IPS-18c (cell line): ENCODE measurements around the gene SETD4.

Experiments
- H3K4me3 ChIP-seq: 2 replicates; pipeline ENCODE4 v1.7.0; 2013; ENCODE audit warnings: low read depth, mild to moderate bottlenecking, low read length, moderate library complexity; ENCODE audit not compliant: insufficient read depth
- H3K9me3 ChIP-seq: one replicate; pipeline ENCODE4 v1.6.1; 2013; ENCODE audit warnings: mild to moderate bottlenecking, low read length, moderate library complexity; ENCODE audit not compliant: control insufficient read depth, insufficient read depth

Gene SETD4

DNA sequence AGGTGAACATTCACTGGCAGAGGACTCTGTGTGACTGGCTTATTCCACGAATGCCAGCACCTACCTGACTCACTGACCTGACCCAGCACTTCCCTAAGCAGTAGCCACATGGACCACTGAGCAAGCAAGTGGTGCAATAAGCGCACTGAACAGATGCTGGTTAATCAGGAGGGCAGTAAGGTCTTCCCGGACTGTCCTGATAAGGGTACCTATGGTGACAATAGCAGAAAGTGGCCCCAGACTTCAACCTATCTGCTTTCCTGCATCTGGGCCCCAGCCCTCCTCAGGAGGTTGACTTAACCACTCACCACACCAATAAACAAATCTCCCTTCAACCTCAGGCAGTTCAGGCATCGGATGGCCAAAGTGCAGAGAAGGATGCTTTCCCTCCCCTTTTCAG lies 65.7 kb downstream of the SETD4 start:
- Histone ChIP-seq H3K4me3 (no peak overlapping the region), H3K9me3 (no peaks in the 10 kb centered on the region)

DNA sequence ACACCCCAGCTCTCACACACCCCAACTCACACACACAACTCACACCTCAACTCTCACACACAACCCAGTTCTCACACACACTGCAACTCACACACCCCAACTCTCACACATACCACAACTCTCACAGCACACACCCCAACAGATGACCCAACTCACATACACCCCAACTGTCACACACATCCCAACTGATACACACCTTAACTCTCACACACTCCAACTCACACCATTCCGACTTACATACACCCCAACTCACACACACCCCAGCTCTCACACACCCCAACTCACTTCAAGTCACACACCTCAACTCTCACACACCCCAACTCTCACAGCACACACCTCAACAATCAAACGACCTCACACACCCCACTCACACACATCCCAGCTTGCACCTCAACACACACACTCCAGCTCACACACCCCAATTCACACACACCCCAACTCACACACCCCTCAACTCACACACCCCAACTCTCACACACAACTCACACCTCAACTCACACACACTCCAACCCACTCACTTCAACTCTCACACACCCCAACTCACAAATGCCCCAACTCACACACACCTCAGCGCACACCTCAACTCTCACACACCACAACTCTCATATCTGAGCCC lies 66.3 kb downstream of the SETD4 start:
- H3K4me3 ChIP-seq = no peak overlapping the region

GRCh38 chr21:35991131-35991530 lies 69.2 kb downstream of the SETD4 start:
- H3K4me3 ChIP-seq = no peak overlapping the region
- no peaks in the 10 kb centered on the region for H3K9me3 ChIP-seq

More for the DNA sequence above, 66.3 kb downstream of the SETD4 start:
- no peaks in the 10 kb centered on the region for H3K9me3 ChIP-seq

DNA sequence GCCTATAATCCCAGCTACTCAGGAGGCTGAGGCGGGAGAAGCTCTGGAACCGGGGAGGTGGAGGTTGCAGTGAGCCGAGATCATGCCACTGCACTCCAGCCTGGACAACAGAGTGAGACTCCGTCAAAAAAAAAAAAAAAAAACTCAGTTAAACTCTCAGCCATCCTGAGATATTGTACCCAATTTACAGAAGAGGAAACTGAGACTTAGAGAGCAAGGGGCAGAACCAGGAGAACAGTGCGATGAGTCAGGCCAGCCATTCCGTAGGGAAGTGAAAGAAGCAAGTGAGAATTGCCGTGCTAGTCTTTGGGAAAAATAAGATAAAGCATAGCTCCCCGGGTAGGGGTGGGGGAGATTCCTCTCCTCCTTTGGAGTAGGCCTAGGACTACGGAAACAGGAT lies 69.7 kb downstream of the SETD4 start:
- Histone ChIP-seq H3K9me3 (no peaks in the 10 kb centered on the region), H3K4me3 (no peak overlapping the region)

GRCh38 chr21:35989138-35989735 lies 71.1 kb downstream of the SETD4 start:
- H3K9me3 ChIP-seq = no peaks in the 10 kb centered on the region
- no peak overlapping the region for H3K4me3 ChIP-seq

DNA sequence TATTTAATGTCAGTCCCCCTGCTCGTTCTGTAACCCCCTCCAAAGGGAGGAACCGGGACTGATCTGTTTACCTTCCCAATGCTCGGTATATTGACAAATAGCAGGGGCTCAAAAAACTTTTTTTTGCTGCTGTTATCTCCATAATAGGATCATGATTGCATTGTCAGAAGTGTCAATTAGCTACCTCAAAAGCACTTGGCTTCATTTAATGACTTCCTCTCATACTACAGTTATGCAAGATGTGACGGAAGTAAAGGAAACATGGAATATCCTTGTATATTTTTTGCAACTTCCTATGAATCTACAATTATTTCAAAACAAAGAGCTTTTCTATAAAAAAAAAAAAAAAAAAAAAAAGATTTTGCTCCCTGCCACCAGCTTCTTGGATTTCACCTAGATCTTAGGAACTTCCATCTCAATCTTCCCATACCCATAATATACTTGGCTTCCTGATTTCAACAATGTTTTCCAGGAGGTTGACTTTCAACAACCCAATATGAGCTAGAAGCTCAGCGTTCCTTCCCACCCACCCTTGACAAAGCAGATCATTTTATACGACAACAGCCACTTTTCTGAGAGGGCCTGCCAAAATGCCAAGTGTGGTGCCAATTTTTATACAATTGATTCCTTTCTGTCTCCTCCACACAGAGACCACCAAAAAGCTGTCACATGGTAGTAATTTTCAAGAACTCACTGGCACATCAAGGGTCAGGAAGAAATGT lies 71.7 kb downstream of the SETD4 start:
- Histone ChIP-seq H3K9me3 (no peaks in the 10 kb centered on the region), H3K4me3 (no peak overlapping the region)

GRCh38 chr21:35987475-35987874 lies 72.9 kb downstream of the SETD4 start:
- Histone ChIP-seq H3K4me3 (no peak overlapping the region), H3K9me3 (no peaks in the 10 kb centered on the region)

DNA sequence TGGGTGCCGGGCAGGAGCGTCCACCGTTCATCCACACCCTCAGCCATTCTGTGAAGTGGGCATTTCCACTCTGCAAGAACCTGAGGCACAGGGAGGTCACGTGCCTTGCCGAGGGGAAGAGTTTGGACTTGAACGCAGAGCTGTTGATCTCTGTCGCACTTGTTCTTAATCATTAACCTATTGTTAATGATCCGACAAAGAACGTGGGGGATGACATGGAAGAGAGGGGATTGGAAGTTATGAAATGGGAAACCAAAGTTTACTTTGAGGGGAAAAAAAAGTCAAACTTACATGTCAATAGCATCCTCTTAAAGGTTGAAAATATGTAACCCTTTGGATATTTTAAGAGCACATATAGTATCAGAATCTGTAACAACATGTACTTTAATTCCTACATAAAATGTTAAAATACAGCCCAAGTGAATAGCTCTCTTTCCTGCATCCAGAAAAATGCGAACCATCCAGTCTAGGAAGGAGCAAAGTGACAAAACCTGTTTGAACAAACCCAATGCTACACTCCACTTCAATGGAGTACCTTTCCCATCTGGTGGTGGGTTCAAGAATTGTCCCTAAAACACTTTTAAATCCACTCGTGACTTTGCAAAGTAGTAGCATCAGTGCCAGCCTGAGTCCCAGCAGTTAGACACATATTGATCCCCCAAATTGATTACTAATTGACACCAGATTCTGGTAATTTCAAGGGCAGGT lies 75.5 kb downstream of the SETD4 start:
- H3K9me3 ChIP-seq = no peaks in the 10 kb centered on the region
- H3K4me3 ChIP-seq = no peak overlapping the region
